HEK293 (cell line): ENCODE results near the gene AKT3.

Source experiments
- CTCF ChIA-PET: fragments of 350-600 bp; formaldehyde crosslinking; extraction: SDS; loops from one replicate; lab custom pipeline; 2021; ENCODE audit warnings: antibody characterized with exemption; lab: Yijun Ruan, JAX
- POLR2A ChIA-PET: fragments of 300-600 bp; formaldehyde crosslinking; extraction: SDS; loops from one replicate; lab custom pipeline; 2020; ENCODE audit warnings: antibody characterized with exemption, inconsistent platforms; lab: Yijun Ruan, JAX
- H3K27ac ChIP-seq: fragments of 200-500 bp; sonication (Bioruptor generic); 2 replicates; pipeline ENCODE4 v1.5.1; 2014; ENCODE audit warnings: low read depth, low read length, control low read depth, inconsistent platforms; ENCODE audit errors: extremely low read depth
- H3K36me3 ChIP-seq, 2 experiments: fragments of 200-500 bp in 1 of 2; sonication (Bioruptor generic) in 1 of 2; 1 replicate in 1 of 2; 2 replicates in 1 of 2; pipeline ENCODE4 v1.5.1; 2014 to 2017; ENCODE audit warnings: inconsistent platforms in 2 of 2, low read length in 2 of 2; ENCODE audit not compliant: control insufficient read depth in 2 of 2, insufficient read depth in 1 of 2
- H3K4me1 ChIP-seq: fragments of 200-500 bp; sonication (Bioruptor generic); 2 replicates; pipeline ENCODE4 v1.5.1; 2014; ENCODE audit warnings: mild to moderate bottlenecking, low read length, inconsistent platforms; ENCODE audit not compliant: control insufficient read depth, insufficient read depth
- H3K4me3 ChIP-seq: 2 replicates; pipeline ENCODE4 v1.5.1; 2011; ENCODE audit warnings: low read depth, mild to moderate bottlenecking, control low read depth, low read length, moderate library complexity
- H3K9me3 ChIP-seq: fragments of 200-500 bp; sonication (Bioruptor generic); 2 replicates; pipeline ENCODE4 v1.5.1; 2014; ENCODE audit warnings: low read depth, low read length, inconsistent platforms; ENCODE audit not compliant: control insufficient read depth, insufficient read depth
- FEZF1 ChIP-seq: fragments of 450-650 bp; formaldehyde crosslinking; IDR thresholded peaks from 2 replicates; pipeline ENCODE4 v1.5.1; 2016; ENCODE audit warnings: missing biosample characterization, missing genetic modification characterization
- MEIS1 ChIP-seq: sonication (generic); formaldehyde crosslinking; IDR thresholded peaks from 2 replicates; pipeline ENCODE4 v1.8.1; 2022; ENCODE audit warnings: missing genetic modification reagents, mild to moderate bottlenecking, borderline replicate concordance
- OVOL3 ChIP-seq: fragments of 450-650 bp; formaldehyde crosslinking; IDR thresholded peaks from 2 replicates; pipeline ENCODE4 v1.5.1; 2016; ENCODE audit warnings: missing biosample characterization, missing genetic modification characterization
- PRDM2 ChIP-seq: fragments of 450-650 bp; formaldehyde crosslinking; IDR thresholded peaks from 2 replicates; pipeline ENCODE4 v1.5.1; 2016; ENCODE audit warnings: missing biosample characterization, missing genetic modification characterization, borderline replicate concordance
- SALL2 ChIP-seq: fragments of 450-650 bp; formaldehyde crosslinking; IDR thresholded peaks from 2 replicates; pipeline ENCODE4 v1.5.0; 2017; ENCODE audit warnings: missing biosample characterization, mild to moderate bottlenecking, missing genetic modification characterization, borderline replicate concordance
- ZBTB10 ChIP-seq: fragments of 450-650 bp; formaldehyde crosslinking; IDR thresholded peaks from 2 replicates; pipeline ENCODE4 v1.5.1; 2016; ENCODE audit warnings: missing biosample characterization, missing genetic modification characterization
- ZNF112 ChIP-seq: fragments of 450-650 bp; formaldehyde crosslinking; IDR thresholded peaks from 2 replicates; pipeline ENCODE4 v1.5.0; 2017; ENCODE audit warnings: missing biosample characterization, missing genetic modification characterization
- ZNF121 ChIP-seq: fragments of 450-650 bp; formaldehyde crosslinking; IDR thresholded peaks from 2 replicates; pipeline ENCODE4 v1.5.1; 2016; ENCODE audit warnings: missing biosample characterization, missing genetic modification characterization
- ZNF148 ChIP-seq: fragments of 450-650 bp; formaldehyde crosslinking; IDR thresholded peaks from 2 replicates; pipeline ENCODE4 v1.5.0; 2017; ENCODE audit warnings: missing biosample characterization, missing genetic modification characterization, borderline replicate concordance
- ZNF211 ChIP-seq: fragments of 450-650 bp; formaldehyde crosslinking; IDR thresholded peaks from 2 replicates; pipeline ENCODE4 v1.5.1; 2016; ENCODE audit warnings: low read depth, missing biosample characterization, missing genetic modification characterization
- ZNF280D ChIP-seq: fragments of 450-650 bp; formaldehyde crosslinking; IDR thresholded peaks from 2 replicates; pipeline ENCODE4 v1.5.1; 2016; ENCODE audit warnings: missing biosample characterization, missing genetic modification characterization
- ZNF292 ChIP-seq: fragments of 450-650 bp; formaldehyde crosslinking; IDR thresholded peaks from 2 replicates; pipeline ENCODE4 v1.5.1; 2016; ENCODE audit warnings: low read depth, missing biosample characterization, missing genetic modification characterization, borderline replicate concordance
- ZNF548 ChIP-seq: fragments of 450-650 bp; formaldehyde crosslinking; IDR thresholded peaks from 2 replicates; pipeline ENCODE4 v1.5.1; 2016; ENCODE audit warnings: missing biosample characterization, missing genetic modification characterization
- ZNF654 ChIP-seq: fragments of 450-650 bp; formaldehyde crosslinking; IDR thresholded peaks from 2 replicates; pipeline ENCODE4 v1.5.1; 2016; ENCODE audit warnings: low read depth, missing biosample characterization, missing genetic modification characterization
- ZNF777 ChIP-seq: fragments of 450-650 bp; formaldehyde crosslinking; IDR thresholded peaks from 2 replicates; pipeline ENCODE4 v1.5.1; 2017; ENCODE audit warnings: missing biosample characterization, missing genetic modification characterization, borderline replicate concordance
- ZSCAN23 ChIP-seq: fragments of 450-650 bp; formaldehyde crosslinking; IDR thresholded peaks from 2 replicates; pipeline ENCODE4 v1.5.1; 2016; ENCODE audit warnings: missing biosample characterization, missing genetic modification characterization

AKT3 gene

GRCh38 chr1:243568793-243569192 is 281.2 kb downstream of the AKT3 start:
- TF ChIP-seq ZNF777 (no peak), MEIS1 (CRISPR knock-in tag) (no peak), ZSCAN23 (tag by site-specific recombination) (no peak), ZNF280D (tag by site-specific recombination) (no peak), OVOL3 (no peak), ZNF654 (tag by site-specific recombination) (no peak), PRDM2 (no peak), ZNF112 (tag by site-specific recombination) (no peak), FEZF1 (tag by site-specific recombination) (no peak), ZBTB10 (tag by site-specific recombination) (no peak), ZNF548 (no peak), ZNF211 (tag by site-specific recombination) (no peak), ZNF292 (no peak), ZNF148 (tag by site-specific recombination) (no peak), SALL2 (tag by site-specific recombination) (no peak), ZNF121 (tag by site-specific recombination) (no peak)
- TF ChIP-seq, all 188 proteins: peak for 0
- no peaks in the 10 kb centered on the region for H3K36me3 ChIP-seq
- H3K4me1 ChIP-seq = no peaks in the 10 kb centered on the region
- no peak overlapping the region for H3K4me3 ChIP-seq
- H3K9me3 ChIP-seq = no peaks in the 10 kb centered on the region
- H3K27ac ChIP-seq = no peak overlapping the region
- POLR2A ChIA-PET = no interaction called here
- CTCF ChIA-PET = no interaction called here
